Stimulated activated CD8-positive, alpha-beta memory T cell treated with anti-CD3 and anti-CD28 coated beads, Interleukin-15, amount 100 ng/mL, for 24 hours (primary cell): Measurements from ENCODE around the gene RHAG.
"Not testable (repeated sequence)": the region's sequence is repeated elsewhere in the genome, so short reads cannot be mapped to it uniquely, and the experiment has no call there.

Source experiments
- DNase-seq: peaks from one replicate; pipeline ENCODE4 v3.0.0-alpha.2; 2020; ENCODE audit warnings: low read depth

RHAG gene

GRCh38 chr6:49635978-49636712 is 494 bp downstream of the RHAG start:
- DNase-seq, result no peak

- DNase-seq, result no peak
Observed at GRCh38 chr6:49635480-49635879, 1.2 kb downstream of the RHAG start.

GRCh38 chr6:49634836-49635218 is 1.8 kb downstream of the RHAG start:
- no peak for DNase-seq

GRCh38 chr6:49634092-49634835 is 2.4 kb downstream of the RHAG start:
- DNase-seq, result no peak

- no peak for DNase-seq
Observed at GRCh38 chr6:49633541-49633940, 3.1 kb downstream of the RHAG start.

GRCh38 chr6:49632727-49633126 is 3.9 kb downstream of the RHAG start:
- DNase-seq, result no peak

GRCh38 chr6:49629485-49630088 is 7.1 kb downstream of the RHAG start:
- DNase-seq, result not testable (repeated sequence)

GRCh38 chr6:49626811-49627210 is 9.8 kb downstream of the RHAG start:
- DNase-seq, result no peak

GRCh38 chr6:49618257-49618656 is 18.4 kb downstream of the RHAG start:
- no peak for DNase-seq

- not testable (repeated sequence) for DNase-seq
Observed at GRCh38 chr6:49614144-49614543, 22.5 kb downstream of the RHAG start.

GRCh38 chr6:49609285-49609684 is 27.4 kb downstream of the RHAG start:
- DNase-seq, result no peak

- not testable (repeated sequence) for DNase-seq
Observed at GRCh38 chr6:49608275-49608674, 28.4 kb downstream of the RHAG start.

GRCh38 chr6:49607391-49607982 is 29.2 kb downstream of the RHAG start:
- DNase-seq, result no peak

- no peak for DNase-seq
Observed at GRCh38 chr6:49606721-49607390, 29.8 kb downstream of the RHAG start.

- DNase-seq, result not testable (repeated sequence)
Observed at GRCh38 chr6:49604080-49604479, 32.6 kb downstream of the RHAG start.

GRCh38 chr6:49587262-49587661 is 49.4 kb downstream of the RHAG start:
- not testable (repeated sequence) for DNase-seq

- no peak for DNase-seq
Observed at GRCh38 chr6:49582529-49582928, 54.1 kb downstream of the RHAG start.

- DNase-seq, result no peak
Observed at GRCh38 chr6:49579649-49580048, 57.0 kb downstream of the RHAG start.

- no peak for DNase-seq
Observed at GRCh38 chr6:49576618-49577017, 60.0 kb downstream of the RHAG start.

GRCh38 chr6:49570474-49571079 is 66.1 kb downstream of the RHAG start:
- DNase-seq, result no peak

- no peak for DNase-seq
Observed at GRCh38 chr6:49565855-49566254, 70.8 kb downstream of the RHAG start.

- DNase-seq, result no peak
Observed at GRCh38 chr6:49565261-49565660, 71.4 kb downstream of the RHAG start.
